Breast epithelium (tissue), 4 donors: ENCODE measurements around the gene SRCAP. TPM values are rescaled to one million over a fixed set of nuclear protein-coding genes. Genes with fewer than 3 reads are reported as not detected.

Experiments
- DNase-seq, 2 donors: peaks; one replicate each; pipeline ENCODE4 v3.0.0-alpha.2; 2019; ENCODE audit warnings: low spot score in 2 of 2
- H3K27ac ChIP-seq, 2 donors: fragments of 200-600 bp; sonication (generic) in 1 of 2; one replicate each; pipeline ENCODE4 v1.5.1; 2016 to 2019; ENCODE audit warnings: mild to moderate bottlenecking in 1 of 2
- H3K27me3 ChIP-seq, 2 donors: fragments of 200-600 bp; sonication (generic) in 1 of 2; one replicate each; pipeline versions ENCODE4 v1.5.1 to v1.6.0; 2017 to 2019; ENCODE audit warnings: control low read depth in 1 of 2, mild to moderate bottlenecking in 1 of 2
- H3K36me3 ChIP-seq: fragments of 200-600 bp; one replicate; pipeline ENCODE4 v1.5.1; 2019
- H3K4me1 ChIP-seq, 2 donors: fragments of 200-600 bp; sonication (generic); one replicate each; pipeline ENCODE4 v1.5.1; 2016 to 2019; ENCODE audit warnings: control low read depth in 1 of 2
- H3K4me3 ChIP-seq, 3 donors: fragments of 200-600 bp; sonication (generic); 1 replicate in 2 of 3; 2 replicates in 1 of 3; pipeline ENCODE4 v1.5.1; 2016 to 2019; ENCODE audit warnings: mild to moderate bottlenecking in 3 of 3, moderate library complexity in 2 of 3
- H3K9me3 ChIP-seq, 2 donors: fragments of 200-600 bp; sonication (generic) in 1 of 2; one replicate each; pipeline ENCODE4 v1.5.1; 2016 to 2019; ENCODE audit warnings: control low read depth in 1 of 2
- CTCF ChIP-seq, 3 donors: fragments of 450-650 bp; IDR thresholded peaks; one replicate each; pipeline ENCODE4 v1.5.1; 2016 to 2017; ENCODE audit warnings: antibody characterized with exemption in 3 of 3, mild to moderate bottlenecking in 3 of 3, moderate library complexity in 3 of 3
- POLR2A ChIP-seq: fragments of 450-650 bp; IDR thresholded peaks from one replicate; pipeline ENCODE4 v1.6.1; 2016; ENCODE audit warnings: antibody characterized with exemption, mild to moderate bottlenecking, moderate library complexity
- POLR2AphosphoS5 ChIP-seq, 3 donors: sonication (generic); formaldehyde crosslinking; IDR thresholded peaks; one replicate each; pipeline ENCODE4 v1.6.1; 2017; ENCODE audit warnings: antibody characterized with exemption in 3 of 3
- intact Hi-C: fragments of 100-400 bp; cut with DNase I; formaldehyde crosslinking; loops from one replicate; pipeline ENCODE4 v1.15.1; 2023; ENCODE audit warnings: low total_unique reads
- total RNA-seq, 3 donors: library from RNA; depleted of rRNA; stranded (reverse); fragments of >200 nt; gene quantifications; one replicate each; pipeline ENCODE4 v1.1.0, GENCODE V29; 2016

The SRCAP gene
- 10 to 100 TPM; 19.0 to 24.9 (median 20.8) TPM for total RNA-seq

GRCh38 chr16:30698816-30699614, at the start of gene SRCAP:
Gene SRCAP (plus strand): TSS chr16:30699171. CDS start chr16:30700825, 1,654 bp downstream.
- H3K9me3 ChIP-seq: no peaks in the 10 kb centered on the region
- intact Hi-C loops: no loop called here
- DNase-seq: peak; percentile 70 to 75
- H3K36me3 ChIP-seq: no peaks in the 10 kb centered on the region
- TF ChIP-seq CTCF (IDR thresholded peaks at IDR 0.05) (no peak), POLR2AphosphoS5 (IDR thresholded peaks at IDR 0.05) (peak; percentile 30 to 54 (median 42)), POLR2A (no peak)
- H3K27ac ChIP-seq: peak within 1 kb of the TSS; percentile 99 to 100
- peak within 1 kb of the TSS; percentile 71 to 86 (median 77) for H3K4me3 ChIP-seq
- H3K27me3 ChIP-seq: no peaks in the 10 kb centered on the region
- H3K4me1 ChIP-seq: peaks cover 0 to 19% of the 10 kb centered on the region in 2 donors

GRCh38 chr16:30649725-30650368, 49.1 kb upstream of the SRCAP start:
- Histone ChIP-seq H3K4me3 (peak overlapping the region; percentile 74 to 88 (median 84)), H3K27ac (peak overlapping the region; percentile 91 to 93), H3K27me3 (no peaks in the 10 kb centered on the region), H3K4me1 (no peaks in the 10 kb centered on the region), H3K36me3 (no peaks in the 10 kb centered on the region), H3K9me3 (no peaks in the 10 kb centered on the region)
- peak in 1 of 2 donors; percentile 46 for DNase-seq
- TF ChIP-seq CTCF (IDR thresholded peaks at IDR 0.05): no peak
- no peak for TF ChIP-seq POLR2A
- no peak for TF ChIP-seq POLR2AphosphoS5 (IDR thresholded peaks at IDR 0.05)
- intact Hi-C loops: no loop called here

- intact Hi-C loops: no loop called here
- peak; percentile 93 to 98 (median 94) for TF ChIP-seq POLR2AphosphoS5 (IDR thresholded peaks at IDR 0.05)
- TF ChIP-seq CTCF (IDR thresholded peaks at IDR 0.05): peak; percentile 76 to 90 (median 80)
- peak; percentile 9 for TF ChIP-seq POLR2A
Measured at GRCh38 chr16:30650369-30651123, 48.4 kb upstream of the SRCAP start, which contains the start of gene PRR14. Gene PRR14 (plus strand): TSS chr16:30650960. CDS start chr16:30651646, 686 bp downstream.

GRCh38 chr16:30651124-30652004, 47.6 kb upstream of the SRCAP start:
- no peaks in the 10 kb centered on the region for H3K27me3 ChIP-seq
- peak overlapping the region; percentile 91 to 93 for H3K27ac ChIP-seq
- no peaks in the 10 kb centered on the region for H3K9me3 ChIP-seq
- DNase-seq: peak in 1 of 2 donors; percentile 57
- no peak for TF ChIP-seq CTCF (IDR thresholded peaks at IDR 0.05)
- no peak for TF ChIP-seq POLR2A
- no peak for TF ChIP-seq POLR2AphosphoS5 (IDR thresholded peaks at IDR 0.05)
- peak overlapping the region; percentile 74 to 88 (median 84) for H3K4me3 ChIP-seq
- intact Hi-C loops: no loop called here
- no peaks in the 10 kb centered on the region for H3K4me1 ChIP-seq
- no peaks in the 10 kb centered on the region for H3K36me3 ChIP-seq

More at GRCh38 chr16:30650369-30651123, 48.4 kb upstream of the SRCAP start, which contains the start of gene PRR14:
- no peaks in the 10 kb centered on the region for H3K9me3 ChIP-seq
- no peaks in the 10 kb centered on the region for H3K27me3 ChIP-seq
- peak; percentile 100 for DNase-seq
- peak within 1 kb of the TSS; percentile 91 to 93 for H3K27ac ChIP-seq
- H3K36me3 ChIP-seq: no peaks in the 10 kb centered on the region
- H3K4me3 ChIP-seq: peak within 1 kb of the TSS; percentile 74 to 88 (median 84)
- H3K4me1 ChIP-seq: no peaks in the 10 kb centered on the region
